T-helper 9 cell (primary cell): Measurements from ENCODE around the gene SLC39A9.

Source experiments
- DNase-seq: peaks from one replicate; pipeline ENCODE4 v3.0.0-alpha.2; 2020
- total RNA-seq, 2 donors: gene quantifications; one replicate each; lab custom pipeline; 2026; lab: John Stamatoyannopoulos, UW

SLC39A9 gene
- 34.0 to 93.5 reads per million in 2 donors for total RNA-seq

GRCh38 chr14:69398053-69398817 lies at the start of gene SLC39A9, which contains the start of gene ERH:
Gene SLC39A9 (plus strand): TSS chr14:69398692. CDS start chr14:69399370, 678 bp downstream.
Gene ERH (minus strand): TSS chr14:69398299. CDS start chr14:69398233, 66 bp downstream.
- peak; percentile 93 for DNase-seq

- DNase-seq, result no peak
Observed at GRCh38 chr14:69349091-69349777, 49.3 kb upstream of the SLC39A9 start.

GRCh38 chr14:69350892-69351291 lies 47.6 kb upstream of the SLC39A9 start:
- DNase-seq, result no peak

- no peak for DNase-seq
Observed at GRCh38 chr14:69351385-69351784, 47.1 kb upstream of the SLC39A9 start.

- DNase-seq, result no peak
Observed at GRCh38 chr14:69351911-69352310, 46.6 kb upstream of the SLC39A9 start.

GRCh38 chr14:69353168-69353567 lies 45.3 kb upstream of the SLC39A9 start:
- DNase-seq, result no peak

GRCh38 chr14:69354383-69355153 lies 43.9 kb upstream of the SLC39A9 start:
- peak; percentile 16 for DNase-seq

GRCh38 chr14:69355154-69355597 lies 43.3 kb upstream of the SLC39A9 start:
- no peak for DNase-seq

- DNase-seq, result no peak
Observed at GRCh38 chr14:69355607-69356281, 42.7 kb upstream of the SLC39A9 start.

GRCh38 chr14:69356903-69357543 lies 41.5 kb upstream of the SLC39A9 start:
- DNase-seq, result no peak

- DNase-seq, result no peak
Observed at GRCh38 chr14:69357544-69358200, 40.8 kb upstream of the SLC39A9 start.

GRCh38 chr14:69358233-69358963 lies 40.1 kb upstream of the SLC39A9 start:
- no peak for DNase-seq

GRCh38 chr14:69358966-69359365 lies 39.5 kb upstream of the SLC39A9 start:
- no peak for DNase-seq

GRCh38 chr14:69360438-69361108 lies 37.9 kb upstream of the SLC39A9 start:
- DNase-seq, result no peak

GRCh38 chr14:69363055-69363454 lies 35.4 kb upstream of the SLC39A9 start:
- DNase-seq, result no peak

- no peak for DNase-seq
Observed at GRCh38 chr14:69363964-69364363, 34.5 kb upstream of the SLC39A9 start.

GRCh38 chr14:69364378-69364777 lies 34.1 kb upstream of the SLC39A9 start:
- DNase-seq, result no peak

- DNase-seq, result no peak
Observed at GRCh38 chr14:69366069-69366468, 32.4 kb upstream of the SLC39A9 start.

GRCh38 chr14:69366761-69367160 lies 31.7 kb upstream of the SLC39A9 start:
- DNase-seq, result no peak

- no peak for DNase-seq
Observed at GRCh38 chr14:69368381-69368780, 30.1 kb upstream of the SLC39A9 start.
